Nephron (organoid): Measurements from ENCODE around the gene CRYZL1.

Source experiments
- H3K27ac Mint-ChIP-seq, 3 experiments: 2 replicates each; pipeline ENCODE4 v1.8.0; 2020; ENCODE audit warnings: mixed read lengths in 3 of 3, mild to moderate bottlenecking in 2 of 3, moderate library complexity in 1 of 3
- H3K27me3 Mint-ChIP-seq: 2 replicates; pipeline ENCODE4 v1.8.0; 2021; ENCODE audit warnings: low read depth, mild to moderate bottlenecking, moderate library complexity, mixed read lengths
- H3K36me3 Mint-ChIP-seq: 2 replicates; pipeline ENCODE4 v1.8.0; 2020; ENCODE audit warnings: low read depth, mixed read lengths
- H3K4me1 Mint-ChIP-seq: 2 replicates; pipeline ENCODE4 v1.8.0; 2020; ENCODE audit warnings: mixed read lengths
- H3K4me3 Mint-ChIP-seq, 3 experiments: 2 replicates each; pipeline ENCODE4 v1.8.0; 2020; ENCODE audit warnings: mild to moderate bottlenecking in 3 of 3, mixed read lengths in 3 of 3, moderate library complexity in 2 of 3
- H3K9me3 Mint-ChIP-seq: 2 replicates; pipeline ENCODE4 v1.8.0; 2020; ENCODE audit warnings: mixed read lengths
- CTCF ChIP-seq, 3 experiments: fragments of 200-600 bp; sonication (generic); IDR thresholded peaks; one replicate each; pipeline ENCODE4 v1.5.0; 2021; ENCODE audit warnings: antibody characterized with exemption in 3 of 3; ENCODE audit not compliant: unreplicated experiment in 3 of 3

CRYZL1 gene

GRCh38 chr21:33560965-33561364 lies 80.6 kb downstream of the CRYZL1 start:
- Mint-ChIP-seq H3K27me3 (no peaks in the 10 kb centered on the region), H3K9me3 (no peaks in the 10 kb centered on the region), H3K4me3 (no peak overlapping the region), H3K4me1 (no peaks in the 10 kb centered on the region), H3K27ac (peak overlapping the region in 1 of 3 experiments; percentile 27), H3K36me3 (peaks cover 72% of the 10 kb centered on the region)
- TF ChIP-seq CTCF (IDR thresholded peaks at IDR 0.05; ENCODE audit: unreplicated experiment in 3 of 3) = no peak

- no peaks in the 10 kb centered on the region for H3K9me3 Mint-ChIP-seq
- H3K27me3 Mint-ChIP-seq = no peaks in the 10 kb centered on the region
- no peak overlapping the region for H3K4me3 Mint-ChIP-seq
- no peak for TF ChIP-seq CTCF (IDR thresholded peaks at IDR 0.05; ENCODE audit: unreplicated experiment in 3 of 3)
- H3K4me1 Mint-ChIP-seq = peaks cover 3% of the 10 kb centered on the region
- no peak overlapping the region for H3K27ac Mint-ChIP-seq
- peaks cover 82% of the 10 kb centered on the region for H3K36me3 Mint-ChIP-seq
Measured at GRCh38 chr21:33559813-33560212, 81.7 kb downstream of the CRYZL1 start.

- H3K27me3 Mint-ChIP-seq = no peaks in the 10 kb centered on the region
Measured at GRCh38 chr21:33558777-33559421, 82.6 kb downstream of the CRYZL1 start.

GRCh38 chr21:33557447-33557846 lies 84.1 kb downstream of the CRYZL1 start:
- no peak overlapping the region for H3K27ac Mint-ChIP-seq
- H3K27me3 Mint-ChIP-seq = no peaks in the 10 kb centered on the region
- no peaks in the 10 kb centered on the region for H3K9me3 Mint-ChIP-seq
- peaks cover 9% of the 10 kb centered on the region for H3K4me1 Mint-ChIP-seq
- H3K36me3 Mint-ChIP-seq = peaks cover 92% of the 10 kb centered on the region
- TF ChIP-seq CTCF (IDR thresholded peaks at IDR 0.05; ENCODE audit: unreplicated experiment in 3 of 3) = no peak
- H3K4me3 Mint-ChIP-seq = no peak overlapping the region

More at GRCh38 chr21:33558777-33559421, 82.6 kb downstream of the CRYZL1 start:
- no peak overlapping the region for H3K4me3 Mint-ChIP-seq
- no peaks in the 10 kb centered on the region for H3K9me3 Mint-ChIP-seq
- no peak for TF ChIP-seq CTCF (IDR thresholded peaks at IDR 0.05; ENCODE audit: unreplicated experiment in 3 of 3)
- no peak overlapping the region for H3K27ac Mint-ChIP-seq
- H3K36me3 Mint-ChIP-seq = peaks cover 91% of the 10 kb centered on the region
- peaks cover 9% of the 10 kb centered on the region for H3K4me1 Mint-ChIP-seq

GRCh38 chr21:33554982-33555344 lies 86.6 kb downstream of the CRYZL1 start:
- Mint-ChIP-seq H3K4me3 (no peak overlapping the region), H3K36me3 (peaks cover 96% of the 10 kb centered on the region), H3K4me1 (peaks cover 9% of the 10 kb centered on the region), H3K9me3 (peaks cover 1% of the 10 kb centered on the region), H3K27ac (no peak overlapping the region), H3K27me3 (no peaks in the 10 kb centered on the region)
- TF ChIP-seq CTCF (IDR thresholded peaks at IDR 0.05; ENCODE audit: unreplicated experiment in 3 of 3) = no peak
